SU-DHL-6 (cell line): ENCODE data around the gene ARSA.
"Not testable (repeated sequence)": the region's sequence is repeated elsewhere in the genome, so short reads cannot be mapped to it uniquely, and the experiment has no call there.

Experiments used
- H2AFZ ChIP-seq: fragments of 200-600 bp; sonication (generic); 2 replicates; pipeline ENCODE4 v1.6.1; 2014; ENCODE audit warnings: low read depth, mild to moderate bottlenecking, moderate library complexity, mixed read lengths, antibody characterized with exemption, low read length; ENCODE audit not compliant: severe bottlenecking
- H3F3A ChIP-seq: fragments of 200-600 bp; shearing (Covaris generic); 2 replicates; pipeline ENCODE4 v1.6.0; 2016; ENCODE audit warnings: antibody characterized with exemption, mild to moderate bottlenecking; ENCODE audit not compliant: insufficient read depth
- H3K27ac ChIP-seq: fragments of 200-600 bp; sonication (generic); 2 replicates; pipeline ENCODE4 v1.5.1; 2016; ENCODE audit warnings: low read depth, mild to moderate bottlenecking, low read length, moderate library complexity, mixed read lengths
- H3K27me3 ChIP-seq: fragments of 200-600 bp; sonication (generic), shearing (Covaris generic); 2 replicates; pipeline ENCODE4 v1.6.0; 2014; ENCODE audit warnings: mild to moderate bottlenecking, low read length
- H3K36me3 ChIP-seq: fragments of 200-600 bp; sonication (generic); 2 replicates; pipeline ENCODE4 v1.6.1; 2014; ENCODE audit warnings: mild to moderate bottlenecking, low read length, mixed read lengths
- H3K4me2 ChIP-seq: fragments of 300-600, 200-600 bp; shearing (Covaris generic), sonication (generic); 2 replicates; pipeline ENCODE4 v1.6.0; 2014; ENCODE audit warnings: low read length, low read depth, mild to moderate bottlenecking; ENCODE audit not compliant: poor library complexity, severe bottlenecking
- H3K4me3 ChIP-seq: fragments of 200-600 bp; sonication (generic); 2 replicates; pipeline ENCODE4 v1.5.1; 2014; ENCODE audit warnings: antibody characterized with exemption, low read length, mild to moderate bottlenecking, mixed read lengths; ENCODE audit not compliant: insufficient read depth, poor library complexity, severe bottlenecking
- H3K79me2 ChIP-seq: fragments of 200-600 bp; sonication (generic); 2 replicates; pipeline ENCODE4 v1.6.1; 2014; ENCODE audit warnings: mild to moderate bottlenecking, low read length, moderate library complexity; ENCODE audit not compliant: insufficient read depth
- H3K9ac ChIP-seq: fragments of 200-600 bp; sonication (generic); 2 replicates; pipeline ENCODE4 v1.7.0; 2014; ENCODE audit warnings: mild to moderate bottlenecking, low read length
- H3K9me2 ChIP-seq: fragments of 200-600 bp; sonication (generic); replicated peaks from 2 replicates; pipeline ENCODE4 v1.6.1; 2014; ENCODE audit warnings: low read length; ENCODE audit not compliant: insufficient read depth
- H3K9me3 ChIP-seq: fragments of 200-600 bp; sonication (generic); 2 replicates; pipeline ENCODE4 v1.6.1; 2014; ENCODE audit warnings: low read length, mixed read lengths; ENCODE audit not compliant: insufficient read depth
- H4K20me1 ChIP-seq: fragments of 200-600 bp; sonication (generic); 2 replicates; pipeline ENCODE4 v1.6.1; 2014; ENCODE audit warnings: low read depth, mild to moderate bottlenecking, antibody characterized with exemption, low read length, moderate library complexity, mixed read lengths
- CTCF ChIP-seq: fragments of 200-600 bp; sonication (generic); IDR thresholded peaks from one replicate; pipeline ENCODE4 v1.5.1; 2017; ENCODE audit warnings: antibody characterized with exemption, mild to moderate bottlenecking, low read length, moderate library complexity; ENCODE audit not compliant: insufficient read depth, poor library complexity, severe bottlenecking
- EZH2phosphoT487 ChIP-seq: fragments of 200-600 bp; sonication (generic), shearing (Covaris generic); conservative IDR thresholded peaks from 2 replicates; pipeline ENCODE4 v1.6.1; 2018; ENCODE audit warnings: mild to moderate bottlenecking, antibody characterized with exemption, low read length, moderate library complexity, mixed read lengths

Gene ARSA

DNA sequence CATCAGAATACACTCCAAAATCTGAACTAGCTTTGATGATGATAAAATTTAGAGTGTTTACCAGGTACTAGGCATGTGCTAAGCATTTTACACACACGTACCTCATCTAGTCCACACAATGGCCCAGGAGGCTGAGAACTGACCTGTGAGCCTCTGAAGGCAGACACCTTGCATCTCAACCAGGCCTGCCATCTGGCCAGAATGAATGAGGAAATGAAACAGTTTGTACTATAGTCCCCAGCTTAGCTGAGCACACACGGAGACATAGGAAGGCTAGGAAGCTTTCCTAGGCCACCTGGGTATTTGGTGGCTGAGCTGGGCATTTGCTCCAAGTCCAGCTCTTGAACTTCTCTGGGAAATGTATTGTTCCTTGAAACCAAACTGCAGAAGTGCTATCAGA is 37.8 kb upstream of the ARSA start:
- H3K4me3 ChIP-seq: no peak overlapping the region
- no peak overlapping the region for H3K27ac ChIP-seq
- no peaks in the 10 kb centered on the region for H3K9me3 ChIP-seq
- no peak overlapping the region for H3K4me2 ChIP-seq
- H4K20me1 ChIP-seq: no peaks in the 10 kb centered on the region
- no peaks in the 10 kb centered on the region for H3K79me2 ChIP-seq
- no peak overlapping the region for H3K9ac ChIP-seq
- no peaks in the 10 kb centered on the region; the same call in 1 of the 2 replicates for H3K27me3 ChIP-seq
- TF ChIP-seq CTCF (no peak), EZH2phosphoT487 (no peak)
- H3K36me3 ChIP-seq: no peaks in the 10 kb centered on the region
- H2AFZ ChIP-seq: no peak overlapping the region
- H3F3A ChIP-seq: no peaks in the 10 kb centered on the region
- no peaks in the 10 kb centered on the region for H3K9me2 ChIP-seq

DNA sequence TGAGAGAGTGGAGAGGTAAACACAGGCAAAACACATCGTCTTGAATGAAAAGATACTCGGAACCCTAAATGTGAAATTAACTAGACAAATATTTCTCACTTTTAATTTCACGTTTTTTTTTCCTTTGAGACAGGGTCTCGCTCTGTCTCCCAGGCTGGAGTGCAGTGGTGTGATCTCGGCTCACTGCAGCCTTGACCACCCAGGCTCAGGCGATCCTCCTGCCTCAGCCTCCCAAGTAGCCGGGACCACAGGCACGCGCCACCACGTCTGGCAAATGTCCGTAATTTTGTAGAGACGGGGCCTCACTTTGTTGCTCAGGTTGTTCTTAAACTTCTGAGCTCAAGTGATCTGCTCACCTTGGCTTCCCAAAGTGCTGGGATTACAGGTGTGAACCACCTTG is 37.3 kb upstream of the ARSA start:
- Histone ChIP-seq H3K79me2 (no peaks in the 10 kb centered on the region), H3K36me3 (no peaks in the 10 kb centered on the region), H3K9me3 (no peaks in the 10 kb centered on the region), H3K27me3 (no peaks in the 10 kb centered on the region), H3K4me2 (no peak overlapping the region), H4K20me1 (no peaks in the 10 kb centered on the region), H3K9ac (no peak overlapping the region), H3K9me2 (no peaks in the 10 kb centered on the region), H3K27ac (no peak overlapping the region), H2AFZ (no peak overlapping the region), H3K4me3 (no peak overlapping the region), H3F3A (no peaks in the 10 kb centered on the region)
- no peak for TF ChIP-seq CTCF
- TF ChIP-seq EZH2phosphoT487: no peak

DNA sequence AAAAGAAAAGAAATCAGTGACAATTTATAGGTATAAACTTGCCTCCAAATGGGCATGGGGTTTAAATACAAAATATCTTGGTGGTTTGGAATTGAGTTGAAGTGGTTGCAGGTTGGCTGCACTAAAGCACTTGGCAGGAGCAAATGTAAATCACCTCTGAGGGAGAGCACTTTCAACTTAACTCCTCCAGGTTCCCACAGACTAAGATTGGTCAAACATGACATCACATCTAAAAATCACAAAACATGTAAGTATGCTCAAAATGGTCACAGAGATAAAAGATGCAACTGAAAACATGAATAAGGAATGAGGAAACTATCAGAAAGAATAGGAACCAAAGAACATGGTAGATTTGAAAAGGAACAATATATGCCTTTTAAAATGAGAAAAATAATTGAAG is 32.4 kb upstream of the ARSA start:
- Histone ChIP-seq H3K9ac (no peak overlapping the region), H4K20me1 (no peaks in the 10 kb centered on the region), H3F3A (no peaks in the 10 kb centered on the region), H2AFZ (no peak overlapping the region), H3K4me2 (no peak overlapping the region), H3K9me2 (no peaks in the 10 kb centered on the region), H3K9me3 (no peaks in the 10 kb centered on the region), H3K27me3 (no peaks in the 10 kb centered on the region), H3K4me3 (no peak overlapping the region), H3K79me2 (no peaks in the 10 kb centered on the region), H3K27ac (no peak overlapping the region), H3K36me3 (no peaks in the 10 kb centered on the region)
- TF ChIP-seq CTCF (no peak), EZH2phosphoT487 (no peak)

DNA sequence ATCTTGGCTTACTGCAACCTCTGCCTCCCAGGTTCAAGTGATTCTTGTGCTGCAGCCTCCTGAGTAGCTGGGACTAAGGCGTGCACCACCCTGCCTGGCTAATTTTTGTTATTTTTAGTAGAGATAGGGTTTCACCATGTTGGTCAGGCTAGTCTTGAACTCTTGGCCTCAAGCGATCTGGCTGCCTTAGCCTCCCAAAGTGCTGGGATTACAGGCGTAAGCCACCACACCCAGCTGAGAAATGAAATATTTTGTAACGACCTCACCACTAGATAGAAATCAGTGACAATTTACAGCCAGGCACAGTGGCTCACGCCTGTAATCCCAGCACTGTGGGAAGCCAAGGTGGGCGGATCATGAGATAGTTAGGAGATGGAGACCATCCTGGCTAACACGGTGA is 31.8 kb upstream of the ARSA start:
- not testable (repeated sequence) for H3K4me2 ChIP-seq, H4K20me1 ChIP-seq, H3F3A ChIP-seq, H3K27ac ChIP-seq, H2AFZ ChIP-seq, H3K9me2 ChIP-seq, H3K9me3 ChIP-seq, H3K4me3 ChIP-seq, H3K36me3 ChIP-seq, H3K79me2 ChIP-seq, H3K27me3 ChIP-seq, H3K9ac ChIP-seq
